ENCODE measurements around the gene LRRC38.

GRCh38 chr1:13462682-13463081 lies 51.1 kb downstream of the LRRC38 start:
- TF ChIP-seq MYC (IDR thresholded peaks at IDR 0.05; ENCODE audit: low read depth, low read length) = no peak
- TF ChIP-seq CTCF (IDR thresholded peaks at IDR 0.05; ENCODE audit: low read depth, low read length) = no peak
- no peak for TF ChIP-seq POLR2A (IDR thresholded peaks at IDR 0.05; ENCODE audit: extremely low read depth, insufficient read length)
- TF ChIP-seq MAX (IDR thresholded peaks at IDR 0.05; ENCODE audit: low read depth, low read length) = no peak
